WTC11 (cell line): ENCODE results near the gene GRK6. TPM values are rescaled to one million over a fixed set of nuclear protein-coding genes. Genes with fewer than 3 reads are reported as not detected.

Experiments used
- ATAC-seq: fragments of 200-7000 bp; cut with Tn5 transposase; 2 replicates; pipeline ENCODE4 v1.10.0; 2021; ENCODE audit warnings: mild to moderate bottlenecking, moderate library complexity
- CTCF ChIA-PET: fragments of 300-600 bp; sonication (Branson Sonifier 250); formaldehyde crosslinking; loops from one replicate; lab custom pipeline; 2021; ENCODE audit warnings: antibody characterized with exemption; lab: Charles Lee
- POLR2A ChIA-PET: fragments of 350-600 bp; sonication (Branson Sonifier 250); formaldehyde crosslinking; loops from one replicate; lab custom pipeline; 2021; ENCODE audit warnings: antibody characterized with exemption; lab: Charles Lee
- DNase-seq: peaks from one replicate; pipeline ENCODE4 v3.0.0; 2021; ENCODE audit warnings: low spot score
- H3K27ac Mint-ChIP-seq: 2 replicates; pipeline ENCODE4 v1.8.0; 2021; ENCODE audit warnings: mixed read lengths
- H3K27me3 Mint-ChIP-seq: 2 replicates; pipeline ENCODE4 v1.8.0; 2021; ENCODE audit warnings: low read depth, mild to moderate bottlenecking, moderate library complexity, mixed read lengths
- H3K36me3 Mint-ChIP-seq: 2 replicates; pipeline ENCODE4 v1.8.0; 2021; ENCODE audit warnings: mixed read lengths
- H3K4me1 Mint-ChIP-seq: 2 replicates; pipeline ENCODE4 v1.8.0; 2022; ENCODE audit warnings: mixed read lengths
- H3K4me3 Mint-ChIP-seq: 2 replicates; pipeline ENCODE4 v1.8.0; 2021; ENCODE audit warnings: mild to moderate bottlenecking, moderate library complexity, mixed read lengths
- H3K9me3 Mint-ChIP-seq: 2 replicates; pipeline ENCODE4 v1.8.0; 2021; ENCODE audit warnings: mixed read lengths
- ATF1 ChIP-seq: sonication (generic); formaldehyde crosslinking; IDR thresholded peaks from 2 replicates; pipeline ENCODE4 v1.8.1; 2023; ENCODE audit warnings: mild to moderate bottlenecking, moderate library complexity, missing genetic modification reagents
- EMX1 ChIP-seq: fragments of 250-450 bp; sonication (Bioruptor Pico); IDR thresholded peaks from 2 replicates; pipeline ENCODE4 v1.8.0; 2021; ENCODE audit warnings: mild to moderate bottlenecking
- MAX ChIP-seq: sonication (generic); formaldehyde crosslinking; IDR thresholded peaks from 2 replicates; pipeline ENCODE4 v1.8.0; 2022; ENCODE audit warnings: mild to moderate bottlenecking, missing genetic modification reagents
- SMAD3 ChIP-seq: sonication (generic); formaldehyde crosslinking; IDR thresholded peaks from 2 replicates; pipeline ENCODE4 v1.8.0; 2022; ENCODE audit warnings: missing genetic modification reagents, mild to moderate bottlenecking, borderline replicate concordance
- SOX15 ChIP-seq: fragments of 250-450 bp; sonication (Bioruptor Pico); IDR thresholded peaks from 2 replicates; pipeline ENCODE4 v1.9.0; 2021; ENCODE audit warnings: mild to moderate bottlenecking
- STAT6 ChIP-seq: sonication (generic); formaldehyde crosslinking; conservative IDR thresholded peaks from 2 replicates; pipeline ENCODE4 v1.8.1; 2023; ENCODE audit warnings: mild to moderate bottlenecking, low read depth, missing genetic modification reagents, moderate library complexity
- TP53 ChIP-seq: sonication (generic); formaldehyde crosslinking; IDR thresholded peaks from 2 replicates; pipeline ENCODE4 v1.8.1; 2023; ENCODE audit warnings: mild to moderate bottlenecking, missing genetic modification reagents
- USF1 ChIP-seq: sonication (generic); formaldehyde crosslinking; IDR thresholded peaks from 2 replicates; pipeline ENCODE4 v1.8.0; 2022; ENCODE audit warnings: mild to moderate bottlenecking, missing genetic modification reagents
- ZNF263 ChIP-seq: sonication (generic); formaldehyde crosslinking; IDR thresholded peaks from 2 replicates; pipeline ENCODE4 v1.8.1; 2022; ENCODE audit warnings: low read depth, mild to moderate bottlenecking, moderate library complexity, missing genetic modification reagents
- ZNF396 ChIP-seq: fragments of 250-450 bp; sonication (Bioruptor Pico); IDR thresholded peaks from 2 replicates; pipeline ENCODE4 v1.8.0; 2021; ENCODE audit warnings: mild to moderate bottlenecking, moderate library complexity, borderline replicate concordance
- ZNF416 ChIP-seq: fragments of 250-450 bp; sonication (Bioruptor Pico); IDR thresholded peaks from 2 replicates; pipeline ENCODE4 v1.9.0; 2021; ENCODE audit warnings: mild to moderate bottlenecking, inconsistent platforms
- ZNF423 ChIP-seq: fragments of 250-450 bp; sonication (Bioruptor Pico); IDR thresholded peaks from 2 replicates; pipeline ENCODE4 v2.1.2; 2022; ENCODE audit warnings: mild to moderate bottlenecking, moderate library complexity
- total RNA-seq: library from RNA; stranded (reverse); gene quantifications from 3 replicates; pipeline ENCODE4 v1.2.3, GENCODE V29; 2021
- TF ChIP-seq, protein P1 (sequence below): sonication (generic); formaldehyde crosslinking; IDR thresholded peaks from 2 replicates; pipeline ENCODE4 v1.8.0; 2022; ENCODE audit warnings: mild to moderate bottlenecking, missing genetic modification reagents
- TF ChIP-seq, protein P2 (sequence below): fragments of 250-450 bp; sonication (Bioruptor Pico); IDR thresholded peaks from 2 replicates; pipeline ENCODE4 v1.9.0; 2021; ENCODE audit warnings: mild to moderate bottlenecking

GRK6 gene
- total RNA-seq, 1 experiment from 2014 or later: 69.2 TPM

DNA sequence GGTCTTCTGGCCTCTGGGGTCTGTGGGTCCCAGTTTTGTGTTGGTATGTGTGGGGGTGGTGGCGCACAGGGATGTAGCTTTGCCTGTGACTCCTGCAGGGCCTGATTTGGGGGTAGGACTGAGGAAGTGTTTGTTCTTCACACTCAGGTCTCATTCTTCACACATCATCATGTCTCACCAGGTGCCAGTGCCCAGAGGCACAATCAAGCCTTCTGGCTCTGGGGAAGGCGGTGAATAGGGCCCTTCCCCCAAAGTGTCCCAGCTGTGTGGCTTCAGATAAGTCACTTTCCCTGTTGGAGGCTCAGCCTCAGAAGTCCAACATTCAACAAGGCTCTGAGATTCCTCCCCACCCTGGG is 41.8 kb downstream of the GRK6 start (continued):
- TF ChIP-seq, protein P1, sequence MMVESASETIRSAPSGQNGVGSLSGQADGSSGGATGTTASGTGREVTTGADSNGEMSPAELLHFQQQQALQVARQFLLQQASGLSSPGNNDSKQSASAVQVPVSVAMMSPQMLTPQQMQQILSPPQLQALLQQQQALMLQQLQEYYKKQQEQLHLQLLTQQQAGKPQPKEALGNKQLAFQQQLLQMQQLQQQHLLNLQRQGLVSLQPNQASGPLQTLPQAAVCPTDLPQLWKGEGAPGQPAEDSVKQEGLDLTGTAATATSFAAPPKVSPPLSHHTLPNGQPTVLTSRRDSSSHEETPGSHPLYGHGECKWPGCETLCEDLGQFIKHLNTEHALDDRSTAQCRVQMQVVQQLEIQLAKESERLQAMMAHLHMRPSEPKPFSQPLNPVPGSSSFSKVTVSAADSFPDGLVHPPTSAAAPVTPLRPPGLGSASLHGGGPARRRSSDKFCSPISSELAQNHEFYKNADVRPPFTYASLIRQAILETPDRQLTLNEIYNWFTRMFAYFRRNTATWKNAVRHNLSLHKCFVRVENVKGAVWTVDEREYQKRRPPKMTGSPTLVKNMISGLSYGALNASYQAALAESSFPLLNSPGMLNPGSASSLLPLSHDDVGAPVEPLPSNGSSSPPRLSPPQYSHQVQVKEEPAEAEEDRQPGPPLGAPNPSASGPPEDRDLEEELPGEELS (CRISPR knock-in tag): no peak
- no peak for TF ChIP-seq SOX15 (CRISPR knock-in tag)
- TF ChIP-seq, all 79 proteins: peak for 0

- ATAC-seq (peak; percentile 25), DNase-seq (peak; percentile 66)
- H3K27ac Mint-ChIP-seq: no peak overlapping the region
- CTCF ChIA-PET: interaction anchor here (1.0 to 16.7 kb wide), 8 partner anchors 11 to 98 kb away, joined by 3 to 230 read pairs (median 6); partner anchors contain the start of gene PDLIM7
- peaks cover 47% of the 10 kb centered on the region for H3K36me3 Mint-ChIP-seq
- H3K27me3 Mint-ChIP-seq: no peaks in the 10 kb centered on the region
- TF ChIP-seq ZNF396 (no peak), MAX (CRISPR knock-in tag) (no peak), USF1 (CRISPR knock-in tag) (peak; percentile 36; the same call in 1 of the 2 replicates), ZNF416 (CRISPR knock-in tag) (no peak), ZNF263 (CRISPR knock-in tag) (peak; percentile 54; the same call in 1 of the 2 replicates)
- TF ChIP-seq, protein P2, sequence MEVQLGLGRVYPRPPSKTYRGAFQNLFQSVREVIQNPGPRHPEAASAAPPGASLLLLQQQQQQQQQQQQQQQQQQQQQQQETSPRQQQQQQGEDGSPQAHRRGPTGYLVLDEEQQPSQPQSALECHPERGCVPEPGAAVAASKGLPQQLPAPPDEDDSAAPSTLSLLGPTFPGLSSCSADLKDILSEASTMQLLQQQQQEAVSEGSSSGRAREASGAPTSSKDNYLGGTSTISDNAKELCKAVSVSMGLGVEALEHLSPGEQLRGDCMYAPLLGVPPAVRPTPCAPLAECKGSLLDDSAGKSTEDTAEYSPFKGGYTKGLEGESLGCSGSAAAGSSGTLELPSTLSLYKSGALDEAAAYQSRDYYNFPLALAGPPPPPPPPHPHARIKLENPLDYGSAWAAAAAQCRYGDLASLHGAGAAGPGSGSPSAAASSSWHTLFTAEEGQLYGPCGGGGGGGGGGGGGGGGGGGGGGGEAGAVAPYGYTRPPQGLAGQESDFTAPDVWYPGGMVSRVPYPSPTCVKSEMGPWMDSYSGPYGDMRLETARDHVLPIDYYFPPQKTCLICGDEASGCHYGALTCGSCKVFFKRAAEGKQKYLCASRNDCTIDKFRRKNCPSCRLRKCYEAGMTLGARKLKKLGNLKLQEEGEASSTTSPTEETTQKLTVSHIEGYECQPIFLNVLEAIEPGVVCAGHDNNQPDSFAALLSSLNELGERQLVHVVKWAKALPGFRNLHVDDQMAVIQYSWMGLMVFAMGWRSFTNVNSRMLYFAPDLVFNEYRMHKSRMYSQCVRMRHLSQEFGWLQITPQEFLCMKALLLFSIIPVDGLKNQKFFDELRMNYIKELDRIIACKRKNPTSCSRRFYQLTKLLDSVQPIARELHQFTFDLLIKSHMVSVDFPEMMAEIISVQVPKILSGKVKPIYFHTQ (CRISPR knock-in tag): 0 out of 2 replicates have a peak, but pooled peaks have one; percentile 53
- no peak overlapping the region for H3K4me3 Mint-ChIP-seq
- peaks cover 28% of the 10 kb centered on the region for H3K4me1 Mint-ChIP-seq
- H3K9me3 Mint-ChIP-seq: peaks cover 10% of the 10 kb centered on the region
- POLR2A ChIA-PET: interaction anchor here (0.9 to 6.0 kb wide), 6 partner anchors 9 to 27 kb away, joined by 3 to 53 read pairs (median 4); partner anchors contain the start of gene PDLIM7
Observed at GRCh38 chr5:177468685-177469628, 42.5 kb downstream of the GRK6 start.

GRCh38 chr5:177469750-177470525 is 43.5 kb downstream of the GRK6 start:
- CTCF ChIA-PET: interaction anchor here (1.0 to 16.7 kb wide), 8 partner anchors 12 to 99 kb away, joined by 3 to 230 read pairs (median 6); partner anchors contain the start of gene PDLIM7
- Mint-ChIP-seq H3K9me3 (peaks cover 10% of the 10 kb centered on the region), H3K27me3 (no peaks in the 10 kb centered on the region), H3K27ac (peak overlapping the region; percentile 87), H3K4me3 (peak overlapping the region; percentile 42), H3K4me1 (peaks cover 38% of the 10 kb centered on the region), H3K36me3 (peaks cover 43% of the 10 kb centered on the region)
- DNase-seq: no peak
- POLR2A ChIA-PET: interaction anchor here (0.9 to 6.0 kb wide), 6 partner anchors 10 to 26 kb away, joined by 3 to 53 read pairs (median 4); partner anchors contain the start of gene PDLIM7
- ATAC-seq: no peak
- TF ChIP-seq STAT6 (CRISPR knock-in tag) (no peak), ATF1 (CRISPR knock-in tag) (no peak), ZNF423 (CRISPR knock-in tag) (no peak), EMX1 (CRISPR knock-in tag) (no peak), TP53 (CRISPR knock-in tag) (no peak), SMAD3 (CRISPR knock-in tag) (no peak)
